ENCODE results near the gene NSG1.

GRCh38 chr4:4377732-4378460, 9.0 kb upstream of the NSG1 start:
- TF ChIP-seq POLR2A (IDR thresholded peaks at IDR 0.05) = no peak
- TF ChIP-seq, protein P1, sequence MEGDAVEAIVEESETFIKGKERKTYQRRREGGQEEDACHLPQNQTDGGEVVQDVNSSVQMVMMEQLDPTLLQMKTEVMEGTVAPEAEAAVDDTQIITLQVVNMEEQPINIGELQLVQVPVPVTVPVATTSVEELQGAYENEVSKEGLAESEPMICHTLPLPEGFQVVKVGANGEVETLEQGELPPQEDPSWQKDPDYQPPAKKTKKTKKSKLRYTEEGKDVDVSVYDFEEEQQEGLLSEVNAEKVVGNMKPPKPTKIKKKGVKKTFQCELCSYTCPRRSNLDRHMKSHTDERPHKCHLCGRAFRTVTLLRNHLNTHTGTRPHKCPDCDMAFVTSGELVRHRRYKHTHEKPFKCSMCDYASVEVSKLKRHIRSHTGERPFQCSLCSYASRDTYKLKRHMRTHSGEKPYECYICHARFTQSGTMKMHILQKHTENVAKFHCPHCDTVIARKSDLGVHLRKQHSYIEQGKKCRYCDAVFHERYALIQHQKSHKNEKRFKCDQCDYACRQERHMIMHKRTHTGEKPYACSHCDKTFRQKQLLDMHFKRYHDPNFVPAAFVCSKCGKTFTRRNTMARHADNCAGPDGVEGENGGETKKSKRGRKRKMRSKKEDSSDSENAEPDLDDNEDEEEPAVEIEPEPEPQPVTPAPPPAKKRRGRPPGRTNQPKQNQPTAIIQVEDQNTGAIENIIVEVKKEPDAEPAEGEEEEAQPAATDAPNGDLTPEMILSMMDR (IDR thresholded peaks at IDR 0.05) = no peak
